Measurements from ENCODE around the gene MYH6.
A peak's percentile ranks its signal among the peaks of the same experiment; 100 is the strongest.
"Not testable (repeated sequence)": the region's sequence is repeated elsewhere in the genome, so short reads cannot be mapped to it uniquely, and the experiment has no call there.

The MYH6 gene

GRCh38 chr14:23389396-23389795 lies 18.7 kb downstream of the MYH6 start:
- no peak for DNase-seq

GRCh38 chr14:23388996-23389395 lies 19.1 kb downstream of the MYH6 start:
- no peak for DNase-seq

- no peak for DNase-seq
Observed at GRCh38 chr14:23387916-23388882, 19.9 kb downstream of the MYH6 start.

- DNase-seq: no peak
Observed at GRCh38 chr14:23386999-23387398, 21.1 kb downstream of the MYH6 start.

- DNase-seq: not testable (repeated sequence)
Observed at GRCh38 chr14:23386266-23386657, 21.8 kb downstream of the MYH6 start.

- no peak for DNase-seq
Observed at GRCh38 chr14:23385642-23386265, 22.3 kb downstream of the MYH6 start.

GRCh38 chr14:23385244-23385641 lies 22.8 kb downstream of the MYH6 start:
- no peak for DNase-seq

- no peak for DNase-seq
Observed at GRCh38 chr14:23384364-23385080, 23.6 kb downstream of the MYH6 start.

- no peak for DNase-seq
Observed at GRCh38 chr14:23382731-23383440, 25.2 kb downstream of the MYH6 start.

GRCh38 chr14:23382276-23382675 lies 25.8 kb downstream of the MYH6 start:
- DNase-seq: no peak

GRCh38 chr14:23381871-23382270 lies 26.2 kb downstream of the MYH6 start:
- DNase-seq: no peak

- no peak for DNase-seq
Observed at GRCh38 chr14:23380976-23381375, 27.1 kb downstream of the MYH6 start.

GRCh38 chr14:23380197-23380914 lies 27.7 kb downstream of the MYH6 start:
- no peak for DNase-seq

GRCh38 chr14:23379366-23380196 lies 28.5 kb downstream of the MYH6 start:
- DNase-seq: peak; percentile 76

- no peak for DNase-seq
Observed at GRCh38 chr14:23378612-23379220, 29.4 kb downstream of the MYH6 start.

GRCh38 chr14:23377573-23378563 lies 30.2 kb downstream of the MYH6 start:
- DNase-seq: no peak

- no peak for DNase-seq
Observed at GRCh38 chr14:23377198-23377550, 30.9 kb downstream of the MYH6 start.

- DNase-seq: no peak
Observed at GRCh38 chr14:23376482-23377197, 31.4 kb downstream of the MYH6 start, which contains the start of gene CMTM5. TSS of gene CMTM5 (plus strand) at chr14:23377046. CDS start at chr14:23377252, 206 bp downstream.
